Stimulated activated CD8-positive, alpha-beta memory T cell treated with anti-CD3 and anti-CD28 coated beads, Interleukin-15, amount 100 ng/mL, for 24 hours (primary cell): ENCODE results near the gene HOXA13.

ENCODE experiments used
- DNase-seq: peaks from one replicate; pipeline ENCODE4 v3.0.0-alpha.2; 2020; ENCODE audit warnings: low read depth

Gene HOXA13

DNA sequence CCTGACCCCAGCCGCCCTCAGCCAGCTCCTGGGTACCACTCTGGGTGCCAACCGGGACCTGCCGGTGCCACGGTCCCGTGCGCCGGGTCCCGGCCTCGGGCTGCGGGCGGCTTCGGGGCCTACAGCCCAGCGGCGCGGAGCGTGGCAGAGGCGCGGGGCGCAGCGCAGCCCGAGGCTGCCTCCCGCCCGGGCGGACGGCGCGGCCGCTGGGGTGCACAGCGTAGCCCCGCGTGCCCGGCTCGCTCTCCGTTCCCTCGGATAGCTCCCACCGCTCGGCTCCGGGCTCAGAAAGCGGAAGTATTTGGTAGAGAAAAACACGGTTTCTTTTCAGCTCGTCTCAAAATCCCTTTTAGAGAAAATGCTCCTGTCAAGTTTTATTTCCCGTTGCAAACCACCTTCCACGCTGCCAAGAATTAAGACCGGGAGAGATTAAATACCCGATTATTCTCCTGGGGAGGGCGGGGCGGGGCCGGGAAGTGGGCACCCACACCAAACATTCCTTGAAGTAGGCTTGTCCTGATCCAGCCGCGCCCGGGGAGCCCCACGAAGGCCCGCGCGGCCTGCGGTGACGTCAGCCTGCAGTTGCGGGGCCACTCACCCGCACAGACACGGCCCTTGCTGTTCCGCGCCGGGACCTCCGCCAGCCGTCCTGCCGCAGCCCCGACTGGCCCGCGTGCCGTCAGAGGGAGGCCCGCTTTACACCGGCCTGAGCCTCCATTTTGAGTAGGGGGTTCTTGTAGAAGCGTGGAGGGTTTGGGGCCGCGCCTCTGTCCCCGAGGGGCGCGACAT is 7.2 kb downstream of the HOXA13 start:
- DNase-seq, result no peak

- no peak for DNase-seq
Observed at GRCh38 chr7:27191833-27192545, 7.9 kb downstream of the HOXA13 start.

DNA sequence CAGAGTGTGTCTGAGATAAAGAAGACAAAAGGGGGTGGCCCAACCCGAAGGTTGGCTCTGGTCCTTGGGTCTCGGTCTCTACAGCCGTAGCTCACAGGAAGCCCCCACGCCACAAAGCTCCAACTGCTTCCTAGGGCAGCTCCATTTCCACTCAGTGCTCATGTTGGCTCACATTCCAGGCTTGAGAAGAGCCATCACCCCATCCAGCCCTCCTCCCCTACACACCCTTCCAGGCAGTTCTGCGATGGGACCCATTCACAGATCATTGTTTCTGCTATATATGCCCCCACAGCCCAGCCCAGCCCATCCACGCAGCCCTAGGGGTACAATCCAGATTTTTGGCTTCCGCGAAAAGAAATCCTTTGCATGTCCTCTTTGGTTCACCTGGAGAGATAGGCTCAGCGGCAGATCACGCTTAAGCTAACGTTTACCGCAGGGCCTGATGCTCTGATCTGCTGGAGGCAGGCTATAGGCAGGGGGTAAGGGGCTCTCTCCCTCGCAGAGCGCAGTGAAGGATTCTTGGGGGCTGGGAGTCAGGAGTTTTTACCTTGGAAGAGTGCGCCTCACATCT is 8.6 kb downstream of the HOXA13 start:
- DNase-seq, result no peak

- DNase-seq, result no peak
Observed at GRCh38 chr7:27189997-27190748, 9.7 kb downstream of the HOXA13 start.

GRCh38 chr7:27189295-27189996 is 10.4 kb downstream of the HOXA13 start:
- no peak for DNase-seq

DNA sequence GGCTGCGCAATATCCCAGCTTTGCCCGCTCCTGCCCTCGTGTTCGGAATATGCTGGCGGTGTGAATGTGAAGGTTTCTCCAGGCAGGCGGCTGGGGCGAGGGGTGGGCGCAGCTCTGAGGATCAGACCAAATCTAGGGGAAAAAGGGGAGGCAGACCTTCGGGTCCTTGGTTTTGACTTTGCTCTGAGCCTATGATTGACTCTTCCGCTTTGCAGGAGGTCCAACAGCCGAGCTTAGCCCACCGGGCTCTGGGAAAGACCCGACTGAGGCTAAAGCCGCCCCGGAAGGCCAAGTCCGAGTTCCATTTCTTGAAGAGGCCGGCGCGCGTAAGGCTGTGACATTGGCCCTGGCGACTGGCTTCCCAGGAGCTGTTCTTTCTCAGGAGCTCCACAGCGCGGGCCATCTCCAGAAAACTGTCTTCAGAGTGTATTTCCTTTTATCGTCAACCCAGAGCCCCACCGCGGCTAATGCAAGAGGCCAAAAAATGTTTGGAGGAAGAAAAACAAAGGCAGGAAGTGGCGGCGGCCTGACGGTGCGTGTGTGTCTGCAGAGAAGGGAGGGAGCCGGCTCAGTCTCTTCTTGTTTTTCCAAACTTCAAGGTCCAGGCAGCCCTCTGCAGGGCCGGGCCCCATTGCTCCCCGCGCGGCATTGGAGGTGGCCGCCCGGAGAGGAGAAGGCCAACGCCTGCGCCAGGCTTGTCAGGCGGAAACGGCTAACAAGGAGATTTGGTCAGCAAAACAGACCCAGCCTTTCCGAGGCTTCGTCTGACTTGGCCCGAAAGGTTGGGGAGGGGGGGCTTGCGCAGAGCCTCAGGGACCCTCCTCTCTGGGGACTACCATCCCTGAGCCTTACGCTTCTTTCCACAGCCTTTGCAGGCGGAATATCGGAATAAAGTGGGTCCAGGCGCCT is 11.3 kb downstream of the HOXA13 start:
- DNase-seq, result no peak

DNA sequence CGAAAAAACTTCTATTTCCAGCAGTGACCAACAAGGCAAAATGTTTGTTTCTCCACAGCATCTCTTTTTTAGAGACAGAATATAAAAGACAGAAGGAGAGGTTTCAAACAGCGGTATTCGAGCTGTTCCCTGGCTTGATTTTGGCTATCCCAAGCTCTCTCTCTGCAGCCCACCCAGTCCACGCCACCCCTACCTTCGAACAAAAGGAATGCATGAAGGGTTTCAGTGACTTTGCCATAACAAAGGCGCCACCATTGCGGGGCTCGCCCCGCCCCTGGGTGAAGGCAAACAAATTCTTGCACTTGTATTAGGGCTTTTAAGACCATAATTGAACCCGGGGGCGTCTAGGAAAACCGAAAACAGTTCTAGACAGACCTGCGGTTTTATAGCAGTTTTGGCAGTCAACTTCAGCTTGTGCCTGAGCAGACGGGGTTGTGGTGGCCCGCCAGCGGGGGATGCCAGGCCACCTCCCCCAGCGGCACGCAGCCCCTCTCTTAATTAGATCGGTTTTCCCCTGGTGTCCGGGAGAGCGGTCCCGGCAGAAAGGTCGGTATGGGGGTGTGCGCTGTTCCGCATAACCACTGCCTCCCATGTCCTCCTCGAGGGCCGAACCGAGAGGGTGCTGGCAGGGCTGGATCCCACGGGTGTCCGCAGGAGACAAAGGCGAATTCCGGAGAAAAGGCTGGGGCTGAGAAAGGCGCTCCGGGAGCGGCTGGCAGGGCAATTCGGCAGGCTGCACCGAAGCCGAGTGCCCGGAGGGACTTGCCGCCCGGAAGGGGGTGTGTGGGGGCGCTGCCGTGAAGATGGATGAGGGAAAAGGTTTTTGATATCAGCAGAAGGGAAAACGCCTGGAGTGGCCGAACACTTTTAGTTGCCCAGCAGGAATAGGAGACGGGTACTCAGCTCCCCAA is 12.2 kb downstream of the HOXA13 start:
- DNase-seq, result no peak

GRCh38 chr7:27186668-27187474 is 13.0 kb downstream of the HOXA13 start:
- DNase-seq, result no peak

DNA sequence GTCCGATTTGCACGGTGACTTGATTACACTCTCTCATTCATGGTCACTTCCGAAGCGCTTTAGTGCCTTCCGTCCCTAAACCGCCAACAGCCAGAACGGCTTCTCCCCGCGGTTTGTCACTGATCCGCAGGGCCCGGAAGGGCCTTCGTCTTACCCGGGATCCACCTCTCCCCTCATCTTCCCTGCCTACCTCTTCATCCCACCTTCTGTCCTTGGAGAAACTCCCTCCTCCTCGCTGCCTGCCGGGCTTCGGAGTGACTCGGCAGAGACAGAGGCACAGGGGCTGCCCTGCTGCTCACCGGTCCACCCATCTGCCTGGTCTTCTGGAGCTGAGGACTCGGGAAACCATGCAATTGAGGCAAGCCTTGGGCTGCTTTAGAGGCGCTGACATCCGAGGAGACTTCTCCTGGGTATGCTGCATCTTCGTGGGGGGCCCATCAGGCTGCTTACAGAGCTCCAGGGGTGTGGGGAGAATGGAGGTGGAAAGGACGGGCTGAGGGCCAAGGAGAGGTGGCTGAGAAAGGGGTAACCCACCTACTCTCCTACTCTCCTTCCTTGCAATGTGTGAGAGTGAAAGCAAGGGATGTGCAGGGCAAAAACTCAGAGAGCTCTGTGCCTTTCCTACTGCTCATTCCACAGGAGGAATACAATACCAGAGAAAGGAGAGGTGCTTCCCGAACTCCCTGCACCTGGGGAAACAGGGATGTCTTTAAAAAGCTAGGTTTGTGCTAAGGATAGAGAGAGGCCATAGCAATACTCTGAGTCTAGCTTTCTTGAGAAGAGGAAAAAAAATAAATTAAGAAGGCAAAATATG is 13.8 kb downstream of the HOXA13 start:
- DNase-seq, result no peak

GRCh38 chr7:27185013-27185853 is 14.7 kb downstream of the HOXA13 start, which contains the start of gene HOXA11:
Gene HOXA11 (minus strand): TSS chr7:27185232. CDS start chr7:27185144, 88 bp downstream.
- no peak for DNase-seq

GRCh38 chr7:27184337-27185012 is 15.4 kb downstream of the HOXA13 start:
- DNase-seq, result no peak

DNA sequence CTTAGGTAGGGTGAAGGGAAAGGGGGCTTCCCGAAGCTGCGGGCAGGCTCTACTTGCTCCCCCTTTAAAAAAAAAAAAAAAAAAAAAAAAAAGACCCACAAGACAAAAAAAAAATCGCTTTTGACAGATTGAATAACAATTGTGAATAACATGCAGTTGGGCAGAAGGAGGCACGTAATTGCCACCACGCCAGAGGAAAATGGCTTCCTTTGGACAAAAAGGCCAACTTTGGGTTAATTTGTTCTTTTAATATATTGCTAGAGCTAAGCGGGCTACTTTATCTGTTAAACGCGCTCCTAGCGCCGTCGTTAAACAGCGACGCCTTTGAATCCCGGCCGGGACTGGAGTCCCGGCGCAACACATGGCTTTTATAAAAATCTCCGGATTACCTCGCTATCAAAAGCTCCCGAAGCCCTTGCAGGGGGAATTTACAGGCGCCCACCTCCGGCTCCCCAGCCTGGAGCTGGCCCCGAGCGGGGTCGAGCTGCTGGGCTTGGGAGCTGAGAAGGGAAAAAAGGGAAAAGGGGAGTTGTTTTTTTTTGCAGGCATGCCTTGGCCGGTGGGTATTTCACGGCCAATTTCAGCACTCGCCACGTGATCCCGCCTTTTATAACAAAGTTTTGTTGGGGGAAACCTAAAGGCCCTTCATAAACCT is 16.1 kb downstream of the HOXA13 start:
- DNase-seq, result no peak

GRCh38 chr7:27182861-27183681 is 16.8 kb downstream of the HOXA13 start:
- DNase-seq, result no peak

DNA sequence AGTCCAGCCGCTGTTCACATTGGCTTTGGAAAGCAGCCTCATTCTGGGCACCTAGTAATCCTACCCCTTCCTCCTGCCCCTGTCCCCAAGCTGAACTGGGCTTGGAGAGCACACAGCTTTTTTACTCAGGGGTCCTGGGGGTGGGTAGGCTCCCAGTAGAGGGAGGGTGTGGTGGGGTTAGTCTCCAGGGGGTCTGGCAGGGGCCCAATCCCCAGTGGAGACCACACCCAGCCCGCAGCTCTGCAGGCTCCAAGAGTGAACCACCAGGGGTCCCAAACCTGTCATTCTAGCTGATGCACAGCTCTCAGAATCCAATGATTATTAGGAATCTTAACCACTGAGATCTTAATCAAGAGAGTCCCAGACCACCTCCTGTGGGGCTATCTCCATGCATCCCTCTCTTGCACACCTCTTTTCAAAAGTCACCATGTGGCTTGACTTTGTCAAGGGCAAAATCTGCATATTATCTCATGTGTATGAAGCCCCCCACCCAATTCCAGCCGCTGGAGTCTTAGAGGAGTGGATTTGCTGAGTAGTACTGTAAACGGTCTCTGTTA is 17.5 kb downstream of the HOXA13 start:
- no peak for DNase-seq
